RPMI7951 (cell line): ENCODE measurements around the gene DLEC1. TPM values are rescaled to one million over a fixed set of nuclear protein-coding genes. Genes with fewer than 3 reads are reported as not detected.
"Not testable (repeated sequence)": the region's sequence is repeated elsewhere in the genome, so short reads cannot be mapped to it uniquely, and the experiment has no call there.

Experiments
- DNase-seq: peaks from one replicate; pipeline ENCODE4 v3.0.0-alpha.2; 2012; ENCODE audit warnings: low read depth
- total RNA-seq: library from RNA; depleted of rRNA; stranded (reverse); fragments of >200 nt; shearing (Covaris generic); gene quantifications from 2 replicates; pipeline ENCODE4 v1.2.3, GENCODE V29; 2014

The DLEC1 gene
- total RNA-seq, 1 experiment from 2014 or later, result not detected

DNA sequence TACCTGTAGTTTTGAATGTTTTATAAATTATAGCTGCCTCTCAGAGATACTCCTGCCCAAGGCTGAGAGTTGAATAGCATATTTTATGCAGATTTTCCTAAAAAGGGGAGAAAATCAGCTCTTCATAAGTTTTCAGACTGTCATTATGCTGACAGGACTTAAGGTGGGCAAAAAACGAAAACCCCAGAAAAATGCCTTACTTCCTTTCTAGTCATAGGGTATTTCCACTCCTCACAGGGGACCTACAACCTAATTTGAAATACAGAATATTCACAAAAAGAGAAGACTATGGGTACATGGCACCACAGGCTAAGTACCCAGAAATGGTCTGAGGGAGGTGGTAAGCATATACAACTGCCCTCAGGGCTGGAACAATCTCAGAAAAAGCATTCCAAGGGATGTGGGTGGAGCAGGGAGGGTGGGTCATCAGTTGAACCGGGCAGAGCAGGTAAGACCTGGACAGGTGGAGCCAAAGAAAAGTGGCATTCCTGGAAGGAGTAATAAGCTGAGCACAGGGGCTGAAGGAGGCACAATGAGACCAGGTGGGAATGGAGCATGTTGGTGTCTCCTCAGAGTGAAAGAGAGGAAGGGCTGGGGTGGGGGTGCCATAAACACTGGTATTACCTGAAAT lies 115.7 kb downstream of the DLEC1 start:
- DNase-seq, result no peak

GRCh38 chr3:38155825-38156224 lies 116.8 kb downstream of the DLEC1 start:
- DNase-seq, result no peak

GRCh38 chr3:38157117-38157516 lies 118.1 kb downstream of the DLEC1 start:
- DNase-seq, result no peak

GRCh38 chr3:38157595-38157994 lies 118.6 kb downstream of the DLEC1 start:
- DNase-seq, result no peak

DNA sequence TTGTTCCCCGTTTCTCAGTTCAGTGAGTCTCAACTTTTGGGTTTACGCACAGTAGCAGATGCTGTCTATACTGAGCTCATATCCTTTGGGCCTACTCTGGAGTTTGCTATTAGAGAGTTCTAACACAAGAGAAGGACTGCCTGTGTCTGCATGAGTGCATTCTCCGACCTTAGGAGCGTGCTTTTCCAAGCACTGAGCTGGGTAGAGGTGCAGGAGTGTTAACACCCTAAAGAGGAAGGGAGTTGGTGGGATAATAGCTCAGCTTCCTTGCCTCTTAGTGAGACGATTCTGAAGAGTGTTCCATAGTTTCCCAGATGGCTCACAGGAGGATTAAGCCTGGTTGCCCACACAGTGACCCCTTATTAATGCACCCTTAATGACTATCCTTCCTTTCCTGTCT lies 119.5 kb downstream of the DLEC1 start:
- DNase-seq, result no peak

- not testable (repeated sequence) for DNase-seq
These were observed 121.7 kb downstream of the DLEC1 start for GRCh38 chr3:38160704-38161103.

DNA sequence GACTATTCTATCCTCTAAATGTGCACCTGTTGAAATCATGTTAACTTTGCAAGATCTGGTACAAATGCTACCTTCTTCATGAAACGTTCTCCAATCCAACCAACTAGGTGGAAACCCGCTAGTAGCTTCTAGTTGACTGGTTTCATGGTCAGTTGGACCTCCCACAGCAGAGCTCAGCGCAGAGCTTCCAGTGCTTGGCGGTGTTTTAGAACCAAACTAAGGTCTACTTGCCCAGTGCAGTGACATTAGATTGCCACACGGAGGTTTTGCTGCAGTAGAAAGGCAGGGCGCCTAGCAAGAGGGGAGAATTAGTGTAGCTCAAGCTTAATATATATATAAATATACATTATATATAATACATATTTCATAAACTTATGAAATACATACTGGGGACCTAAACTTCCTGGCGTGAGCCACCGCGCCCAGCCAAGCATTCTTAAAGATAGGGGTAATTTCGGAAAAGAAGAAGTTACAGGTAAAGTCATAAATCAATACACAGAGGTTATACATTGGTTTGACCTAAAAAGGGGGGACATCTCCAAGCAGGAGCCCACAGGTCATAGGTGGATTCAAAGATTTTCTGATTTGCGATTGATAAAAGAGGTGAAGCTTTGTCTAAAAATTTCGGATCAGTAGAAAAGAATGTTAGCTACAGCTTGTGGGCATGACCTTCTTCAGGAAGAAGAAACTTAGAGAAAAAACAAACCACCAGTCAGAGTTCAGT lies 124.3 kb downstream of the DLEC1 start:
- peak; percentile 24 for DNase-seq

DNA sequence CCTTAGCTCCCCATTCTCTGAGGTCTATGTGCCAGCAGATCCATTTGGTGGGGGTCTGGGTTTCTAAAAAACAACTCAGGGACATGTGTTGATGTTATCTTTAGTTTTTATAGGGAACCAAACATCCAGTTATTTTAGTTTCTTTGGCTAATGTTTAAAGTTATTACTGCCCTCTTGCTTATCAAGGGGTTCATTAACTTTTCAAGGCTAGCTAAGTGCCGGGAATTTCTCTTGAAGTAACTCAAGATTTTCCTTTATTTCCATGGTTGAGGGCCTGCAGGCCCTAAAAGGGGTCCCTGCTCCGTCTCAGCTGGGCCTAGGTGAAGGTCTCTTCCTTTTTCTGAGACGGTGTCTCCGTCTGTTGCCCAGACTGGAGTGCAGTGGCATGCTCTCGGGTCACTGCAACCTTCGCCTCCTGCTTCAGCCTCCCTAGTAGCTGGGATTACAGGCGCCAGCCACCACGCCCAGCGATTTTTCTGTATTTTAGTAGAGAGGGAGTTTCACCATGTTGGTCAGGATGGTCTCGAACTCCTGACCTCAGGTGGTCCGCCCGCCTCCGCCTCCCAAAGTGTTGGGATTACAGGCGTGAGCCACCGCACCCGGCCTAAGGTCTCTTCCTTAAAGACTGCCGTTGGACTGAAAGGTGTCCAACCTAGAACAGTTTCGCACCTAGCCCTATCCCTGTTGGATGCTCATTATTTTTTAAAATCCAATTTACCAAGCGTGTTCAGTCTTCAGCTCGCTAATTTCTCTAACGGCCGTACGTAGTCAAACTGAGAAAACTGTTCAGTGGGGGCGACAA lies 125.0 kb downstream of the DLEC1 start:
- no peak for DNase-seq

DNA sequence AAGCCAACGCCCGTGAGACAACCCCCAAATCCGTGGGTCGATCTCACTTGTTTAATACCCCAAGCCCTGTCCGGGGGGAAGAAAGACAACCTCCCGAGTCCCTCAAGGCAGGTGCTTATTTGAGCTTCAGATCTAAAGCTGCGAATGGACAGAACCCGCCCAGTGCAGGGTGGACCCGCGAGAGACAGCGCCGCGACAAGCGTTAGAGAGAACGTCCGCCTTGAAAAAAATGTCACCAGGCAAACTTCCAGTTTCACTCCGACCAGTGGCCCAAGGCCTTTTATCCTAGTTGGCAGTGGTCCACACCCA lies 125.6 kb downstream of the DLEC1 start:
- DNase-seq, result no peak

- DNase-seq, result peak; percentile 100
These were observed 126.1 kb downstream of the DLEC1 start, which contains the start of gene OXSR1 for GRCh38 chr3:38164952-38165721. Gene OXSR1, plus strand, starts transcription at chr3:38165537. Its CDS starts 340 bp downstream, at chr3:38165877.

DNA sequence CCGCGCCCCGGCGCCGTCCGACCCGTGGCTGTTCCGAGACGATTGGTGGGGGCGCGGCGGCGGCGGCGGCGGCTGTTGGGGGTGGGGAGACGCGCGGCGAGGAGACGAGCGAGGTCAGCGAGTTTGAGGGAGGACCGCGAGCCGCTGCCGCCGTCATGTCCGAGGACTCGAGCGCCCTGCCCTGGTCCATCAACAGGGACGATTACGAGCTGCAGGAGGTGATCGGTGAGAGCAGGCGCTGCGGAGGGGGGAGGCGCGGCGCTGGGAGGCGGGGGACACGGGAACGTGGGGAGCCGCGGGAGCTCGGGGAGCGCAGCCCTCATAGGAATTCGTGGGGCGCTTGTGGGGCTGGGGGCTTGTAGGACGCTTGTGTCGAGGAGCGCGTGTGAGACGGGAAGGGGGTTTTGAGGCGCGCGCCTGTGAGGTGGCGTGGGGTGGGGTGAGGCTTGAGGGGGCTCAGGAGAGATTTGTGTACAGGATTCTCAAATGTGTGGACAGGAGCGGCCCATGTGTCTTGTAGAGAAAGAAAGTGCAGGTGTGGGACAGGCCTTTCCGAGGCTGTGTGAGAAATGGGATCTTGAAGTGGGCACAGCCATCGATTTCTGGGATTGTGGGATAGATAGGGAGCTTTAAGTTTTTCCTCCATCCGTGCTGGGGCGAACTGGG lies 126.8 kb downstream of the DLEC1 start:
- DNase-seq, result peak; percentile 20

- DNase-seq, result peak; percentile 11
These were observed 128.6 kb downstream of the DLEC1 start for GRCh38 chr3:38167591-38167990.

DNA sequence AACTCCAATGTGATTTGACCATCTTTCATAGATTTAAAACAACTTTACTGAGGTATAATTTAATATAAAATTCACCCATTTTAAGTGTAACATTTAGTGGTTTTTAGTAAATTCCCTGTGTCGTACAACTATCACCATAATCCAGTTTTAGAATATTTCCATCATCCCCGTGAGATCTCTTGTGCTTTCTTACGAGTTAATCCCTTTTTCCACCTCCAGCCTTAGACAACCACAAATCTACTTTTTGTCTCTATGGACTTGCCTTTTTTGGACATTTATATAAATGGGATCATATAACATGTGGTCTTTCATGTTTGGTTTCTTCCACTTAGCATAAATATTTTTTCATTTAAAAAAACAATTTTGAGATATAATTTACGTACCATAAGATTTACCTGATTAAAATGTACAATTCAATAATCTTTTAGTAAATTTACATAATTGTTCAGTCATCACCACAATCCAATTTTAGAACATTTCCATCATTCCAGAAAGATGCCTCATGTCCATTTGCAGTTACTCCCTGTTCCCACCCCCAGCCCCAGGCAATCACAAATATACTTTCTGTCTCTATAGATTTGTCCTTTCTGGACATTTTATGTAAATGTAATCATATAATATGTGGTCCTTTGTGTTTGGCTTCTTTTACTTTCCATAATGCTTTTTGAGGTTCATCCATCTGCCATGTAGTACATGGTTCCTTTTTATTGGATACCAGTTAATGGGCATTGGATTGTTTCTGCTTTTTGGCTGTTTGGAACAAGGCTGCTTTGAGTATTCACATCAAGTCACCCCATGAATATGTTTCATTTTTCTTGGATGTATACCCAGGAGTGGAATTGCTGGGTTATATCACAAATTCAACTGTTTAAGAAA lies 129.4 kb downstream of the DLEC1 start:
- DNase-seq, result peak; percentile 83

DNA sequence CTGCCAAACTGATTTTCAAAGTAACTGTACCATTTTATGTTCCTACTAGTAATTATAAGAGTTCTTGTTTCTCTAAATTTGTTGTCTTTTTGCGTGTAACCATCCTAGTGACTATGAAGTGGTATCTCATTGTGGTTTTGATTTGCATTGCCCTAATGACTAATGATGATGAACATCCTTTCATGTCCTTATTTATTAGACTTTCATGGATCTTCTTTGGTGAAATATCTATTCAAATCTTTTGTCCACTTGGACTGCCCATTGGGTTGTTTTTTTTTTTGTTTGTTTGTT lies 130.0 kb downstream of the DLEC1 start:
- peak; percentile 72 for DNase-seq

DNA sequence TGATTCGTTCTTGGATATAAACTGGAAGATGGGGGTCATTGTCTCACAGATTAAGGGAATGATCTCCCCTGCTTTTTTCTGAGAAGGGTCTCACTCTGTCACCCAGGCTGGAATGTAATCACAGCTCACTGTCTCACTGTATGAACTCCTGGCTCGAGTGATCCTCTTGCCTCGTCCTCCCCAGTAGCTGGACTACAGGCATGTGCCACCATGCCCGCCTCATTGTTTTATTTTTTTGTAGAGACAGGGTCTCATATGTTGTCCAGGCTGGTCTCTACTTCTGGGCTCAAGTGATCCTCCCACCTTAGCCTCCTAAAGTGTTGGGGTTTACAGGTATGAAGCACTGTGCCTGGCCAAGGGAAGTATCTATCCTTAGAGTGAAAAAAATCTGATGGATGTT lies 131.7 kb downstream of the DLEC1 start:
- no peak for DNase-seq

DNA sequence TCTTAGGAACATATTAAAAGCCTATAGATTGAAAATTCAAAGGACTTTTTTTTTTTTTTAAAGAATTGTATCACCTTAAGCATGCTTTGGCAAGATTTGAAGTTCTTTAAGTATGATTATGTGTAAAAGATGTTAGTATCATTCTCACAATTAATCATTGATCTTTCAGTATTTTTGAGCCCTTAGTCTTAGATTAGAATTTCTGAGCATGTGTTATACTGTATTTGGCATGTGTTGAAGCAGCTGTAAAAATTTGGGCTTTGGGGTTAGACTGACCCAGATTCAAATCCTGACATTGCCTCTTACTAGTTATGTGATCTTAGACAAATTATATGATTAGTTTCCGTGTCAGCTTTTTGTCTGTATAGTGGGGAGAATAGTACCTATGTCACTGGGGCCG lies 132.6 kb downstream of the DLEC1 start:
- DNase-seq, result no peak
